K562 (cell line): ENCODE results near the gene FMOD. TPM values are rescaled to one million over a fixed set of nuclear protein-coding genes. Genes with fewer than 3 reads are reported as not detected.

ENCODE experiments used
- ASH1L ChIP-seq: fragments of 450-650 bp; IDR thresholded peaks from 2 replicates; pipeline ENCODE4 v1.6.1; 2018; ENCODE audit warnings: borderline replicate concordance, mild to moderate bottlenecking, low read depth; ENCODE audit not compliant: partially characterized antibody
- CEBPB ChIP-seq: fragments of 450-650 bp; IDR thresholded peaks from 2 replicates; pipeline ENCODE4 v1.6.1; 2016; ENCODE audit warnings: missing genetic modification characterization, missing compliant biosample characterization
- CREB1 ChIP-seq, 2 experiments: sonication (generic) in 1 of 2; formaldehyde crosslinking in 1 of 2; IDR thresholded peaks; 2 replicates each; pipeline versions ENCODE4 v1.6.1 to v1.8.0; 2012 to 2022; ENCODE audit warnings: inconsistent platforms in 1 of 2, mild to moderate bottlenecking in 1 of 2, missing genetic modification reagents in 1 of 2, moderate library complexity in 1 of 2
- HDGF ChIP-seq: fragments of 450-650 bp; IDR thresholded peaks from 2 replicates; pipeline ENCODE4 v1.6.1; 2016
- IRF2 ChIP-seq: sonication (generic); formaldehyde crosslinking; IDR thresholded peaks from 2 replicates; pipeline ENCODE4 v1.8.1; 2022; ENCODE audit warnings: mild to moderate bottlenecking, missing genetic modification reagents
- LCOR ChIP-seq: sonication (generic); formaldehyde crosslinking; IDR thresholded peaks from 2 replicates; pipeline ENCODE4 v1.8.0; 2022; ENCODE audit warnings: mild to moderate bottlenecking, missing genetic modification reagents
- NFIC ChIP-seq: fragments of 450-650 bp; IDR thresholded peaks from 2 replicates; pipeline ENCODE4 v1.6.1; 2017; ENCODE audit warnings: mild to moderate bottlenecking, inconsistent platforms
- NR1H2 ChIP-seq: sonication (generic); formaldehyde crosslinking; IDR thresholded peaks from 2 replicates; pipeline ENCODE4 v1.4.0; 2020; ENCODE audit warnings: mild to moderate bottlenecking, missing genetic modification reagents
- POLR2G ChIP-seq: fragments of 200-400 bp; formaldehyde crosslinking; IDR thresholded peaks from 2 replicates; pipeline ENCODE4 v1.6.1; 2017; ENCODE audit warnings: low read depth, mild to moderate bottlenecking, antibody characterized with exemption, low read length, moderate library complexity
- RAD21 ChIP-seq, 2 experiments: fragments of 250-450 bp in 1 of 2; fragments of 450-650 bp in 1 of 2; sonication (Bioruptor Pico) in 1 of 2; formaldehyde crosslinking in 1 of 2; IDR thresholded peaks in 1 of 2; conservative IDR thresholded peaks in 1 of 2; 2 replicates each; pipeline versions ENCODE4 v1.4.0 to v1.8.0; 2020 to 2022; ENCODE audit warnings: mild to moderate bottlenecking in 2 of 2, moderate library complexity in 1 of 2
- RCOR1 ChIP-seq, 2 experiments: IDR thresholded peaks; 2 replicates each; pipeline ENCODE4 v1.6.1; 2012; ENCODE audit warnings: low read depth in 2 of 2, low read length in 2 of 2, borderline replicate concordance in 1 of 2, improper control_type of control experiment in 1 of 2
- SMAD2 ChIP-seq: fragments of 150-350 bp; IDR thresholded peaks from 2 replicates; pipeline ENCODE4 v1.6.1; 2014; ENCODE audit warnings: low read depth, mild to moderate bottlenecking, low read length
- SOX6 ChIP-seq: fragments of 450-650 bp; IDR thresholded peaks from 2 replicates; pipeline ENCODE4 v1.6.1; 2014; ENCODE audit warnings: mild to moderate bottlenecking
- ZNF121 ChIP-seq: sonication (generic); formaldehyde crosslinking; conservative IDR thresholded peaks from 2 replicates; pipeline ENCODE4 v1.8.0; 2022; ENCODE audit warnings: missing genetic modification reagents
- ZNF134 ChIP-seq: fragments of 250-450 bp; sonication (Bioruptor Pico); conservative IDR thresholded peaks from 2 replicates; pipeline ENCODE4 v1.4.0; 2020
- ZNF316 ChIP-seq: fragments of 450-650 bp; IDR thresholded peaks from 2 replicates; pipeline ENCODE4 v1.6.1; 2016
- polyA plus RNA-seq, 8 experiments: library from polyadenylated mRNA; depleted of rRNA in 4 of 8; stranded (reverse) in 5 of 8; unstranded in 3 of 8; fragments of >200 nt; fragmentation: Nextera tagmentation in 2 of 8; fragmentation: Illumina TruSeq in 1 of 8; extraction: Ambion mirVana in 2 of 8; extraction: Trizol in 1 of 8; gene quantifications; 2 replicates each; pipeline versions ENCODE4 v1.2.1 to v1.2.3, GENCODE V29; 2011 to 2014; ENCODE audit warnings: inconsistent platforms in 1 of 8, missing spikeins in 1 of 8
- total RNA-seq, 7 experiments: library from RNA; depleted of rRNA in 6 of 7; stranded (reverse); fragments of >200 nt in 6 of 7; fragmentation: Illumina TruSeq in 2 of 7; extraction: Trizol in 2 of 7; gene quantifications; 2 replicates each; pipeline versions ENCODE4 v1.2.1 to v1.2.3, GENCODE V29; 2011 to 2021; ENCODE audit warnings: low replicate concordance in 1 of 7
- TF ChIP-seq, protein P1 (sequence below), 2 experiments: fragments of 450-650 bp; formaldehyde crosslinking in 1 of 2; IDR thresholded peaks; 2 replicates each; pipeline versions ENCODE4 v1.4.0 to v1.6.1; 2014 to 2020; ENCODE audit warnings: mild to moderate bottlenecking in 2 of 2, borderline replicate concordance in 1 of 2, low read depth in 1 of 2
- TF ChIP-seq, protein P2 (sequence below): IDR thresholded peaks from 2 replicates; pipeline ENCODE4 v1.6.1; 2011; ENCODE audit not compliant: insufficient read length; ENCODE audit errors: extremely low read depth

The FMOD gene
- total and polyA plus RNA-seq, 9 of the 15 experiments (the other 6 are each of a cell fraction or from before 2014, with no cell fraction given) = 0.03 to 0.13 (median 0.03) TPM; not detected in 6

DNA sequence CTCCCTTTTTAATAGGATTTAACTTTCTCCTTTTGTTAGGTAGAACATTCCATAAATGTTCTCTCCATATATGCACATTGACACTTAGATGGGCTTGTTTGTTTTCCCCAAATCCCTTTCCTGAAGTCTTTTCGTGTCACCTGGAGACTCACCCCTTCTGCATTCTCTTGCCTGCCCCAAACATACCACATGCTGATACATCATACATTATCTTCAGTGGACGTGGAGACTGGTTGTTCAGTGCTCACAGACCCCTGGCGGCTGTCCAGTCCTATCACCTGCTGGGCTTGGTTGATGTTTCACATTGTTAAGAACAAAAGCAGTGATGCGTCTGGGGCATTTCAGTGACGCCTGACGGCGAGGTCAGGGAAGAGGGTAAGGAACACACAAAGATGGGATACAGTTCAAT lies 22.2 kb downstream of the FMOD start (continued):
- TF ChIP-seq, protein P1, sequence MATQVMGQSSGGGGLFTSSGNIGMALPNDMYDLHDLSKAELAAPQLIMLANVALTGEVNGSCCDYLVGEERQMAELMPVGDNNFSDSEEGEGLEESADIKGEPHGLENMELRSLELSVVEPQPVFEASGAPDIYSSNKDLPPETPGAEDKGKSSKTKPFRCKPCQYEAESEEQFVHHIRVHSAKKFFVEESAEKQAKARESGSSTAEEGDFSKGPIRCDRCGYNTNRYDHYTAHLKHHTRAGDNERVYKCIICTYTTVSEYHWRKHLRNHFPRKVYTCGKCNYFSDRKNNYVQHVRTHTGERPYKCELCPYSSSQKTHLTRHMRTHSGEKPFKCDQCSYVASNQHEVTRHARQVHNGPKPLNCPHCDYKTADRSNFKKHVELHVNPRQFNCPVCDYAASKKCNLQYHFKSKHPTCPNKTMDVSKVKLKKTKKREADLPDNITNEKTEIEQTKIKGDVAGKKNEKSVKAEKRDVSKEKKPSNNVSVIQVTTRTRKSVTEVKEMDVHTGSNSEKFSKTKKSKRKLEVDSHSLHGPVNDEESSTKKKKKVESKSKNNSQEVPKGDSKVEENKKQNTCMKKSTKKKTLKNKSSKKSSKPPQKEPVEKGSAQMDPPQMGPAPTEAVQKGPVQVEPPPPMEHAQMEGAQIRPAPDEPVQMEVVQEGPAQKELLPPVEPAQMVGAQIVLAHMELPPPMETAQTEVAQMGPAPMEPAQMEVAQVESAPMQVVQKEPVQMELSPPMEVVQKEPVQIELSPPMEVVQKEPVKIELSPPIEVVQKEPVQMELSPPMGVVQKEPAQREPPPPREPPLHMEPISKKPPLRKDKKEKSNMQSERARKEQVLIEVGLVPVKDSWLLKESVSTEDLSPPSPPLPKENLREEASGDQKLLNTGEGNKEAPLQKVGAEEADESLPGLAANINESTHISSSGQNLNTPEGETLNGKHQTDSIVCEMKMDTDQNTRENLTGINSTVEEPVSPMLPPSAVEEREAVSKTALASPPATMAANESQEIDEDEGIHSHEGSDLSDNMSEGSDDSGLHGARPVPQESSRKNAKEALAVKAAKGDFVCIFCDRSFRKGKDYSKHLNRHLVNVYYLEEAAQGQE (IDR thresholded peaks at IDR 0.05; ENCODE audit: borderline replicate concordance) = peak; percentile 64; the same call in 1 of the 2 replicates
- TF ChIP-seq, protein P1 (CRISPR knock-in tag; IDR thresholded peaks at IDR 0.05; ENCODE audit: low read depth) = no peak
- no peak for TF ChIP-seq ZNF134 (CRISPR knock-in tag)
- TF ChIP-seq SMAD2 = no peak
- TF ChIP-seq ZNF121 (CRISPR knock-in tag) = no peak
- TF ChIP-seq LCOR (CRISPR knock-in tag) = peak; percentile 54; the same call in 1 of the 2 replicates
- TF ChIP-seq ZNF316 = peak; percentile 27; the same call in 1 of the 2 replicates
- TF ChIP-seq NFIC = peak; percentile 66
- 0 out of 4 replicates have a peak, but pooled peaks of 1 of the 2 experiments have one; percentile 10 for TF ChIP-seq RCOR1 (IDR thresholded peaks at IDR 0.05; ENCODE audit: borderline replicate concordance in 1 of 2, low read depth in 2 of 2, low read length in 2 of 2)
- TF ChIP-seq NR1H2 = no peak
- TF ChIP-seq SOX6 = peak; percentile 48
- no peak for TF ChIP-seq HDGF
- no peak for TF ChIP-seq CEBPB (tag)
- TF ChIP-seq ASH1L = no peak
- TF ChIP-seq IRF2 (CRISPR knock-in tag) = no peak
- peak; percentile 51 to 69 for TF ChIP-seq RAD21 (CRISPR knock-in tag; conservative IDR thresholded peaks at IDR 0.05 in 1 of 2, IDR thresholded peaks at IDR 0.05 in 1 of 2)
- no peak for TF ChIP-seq CREB1 (IDR thresholded peaks at IDR 0.05)
- TF ChIP-seq CREB1 (CRISPR knock-in tag; IDR thresholded peaks at IDR 0.05) = peak; percentile 52; the same call in 1 of the 2 replicates
- TF ChIP-seq POLR2G = no peak
- TF ChIP-seq, protein P2, sequence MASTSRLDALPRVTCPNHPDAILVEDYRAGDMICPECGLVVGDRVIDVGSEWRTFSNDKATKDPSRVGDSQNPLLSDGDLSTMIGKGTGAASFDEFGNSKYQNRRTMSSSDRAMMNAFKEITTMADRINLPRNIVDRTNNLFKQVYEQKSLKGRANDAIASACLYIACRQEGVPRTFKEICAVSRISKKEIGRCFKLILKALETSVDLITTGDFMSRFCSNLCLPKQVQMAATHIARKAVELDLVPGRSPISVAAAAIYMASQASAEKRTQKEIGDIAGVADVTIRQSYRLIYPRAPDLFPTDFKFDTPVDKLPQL = no peak
